Nephron (organoid): ENCODE measurements around the gene SCTR.

ENCODE experiments used
- H3K27ac Mint-ChIP-seq, 3 experiments: 2 replicates each; pipeline ENCODE4 v1.8.0; 2020; ENCODE audit warnings: mixed read lengths in 3 of 3, mild to moderate bottlenecking in 2 of 3, moderate library complexity in 1 of 3
- H3K27me3 Mint-ChIP-seq: 2 replicates; pipeline ENCODE4 v1.8.0; 2021; ENCODE audit warnings: low read depth, mild to moderate bottlenecking, moderate library complexity, mixed read lengths
- H3K36me3 Mint-ChIP-seq: 2 replicates; pipeline ENCODE4 v1.8.0; 2020; ENCODE audit warnings: low read depth, mixed read lengths
- H3K4me1 Mint-ChIP-seq: 2 replicates; pipeline ENCODE4 v1.8.0; 2020; ENCODE audit warnings: mixed read lengths
- H3K4me3 Mint-ChIP-seq, 3 experiments: 2 replicates each; pipeline ENCODE4 v1.8.0; 2020; ENCODE audit warnings: mild to moderate bottlenecking in 3 of 3, mixed read lengths in 3 of 3, moderate library complexity in 2 of 3
- H3K9me3 Mint-ChIP-seq: 2 replicates; pipeline ENCODE4 v1.8.0; 2020; ENCODE audit warnings: mixed read lengths
- TF ChIP-seq, protein P1 (sequence below), 3 experiments: fragments of 200-600 bp; sonication (generic); IDR thresholded peaks; one replicate each; pipeline ENCODE4 v1.5.0; 2021; ENCODE audit warnings: antibody characterized with exemption in 3 of 3; ENCODE audit not compliant: unreplicated experiment in 3 of 3

Gene SCTR

GRCh38 chr2:119393971-119394748 lies 130.1 kb downstream of the SCTR start:
- Mint-ChIP-seq H3K4me1 (peaks cover 13% of the 10 kb centered on the region), H3K9me3 (no peaks in the 10 kb centered on the region), H3K4me3 (no peak overlapping the region), H3K27me3 (peaks cover 6% of the 10 kb centered on the region), H3K27ac (no peak overlapping the region), H3K36me3 (no peaks in the 10 kb centered on the region)
- TF ChIP-seq, protein P1, sequence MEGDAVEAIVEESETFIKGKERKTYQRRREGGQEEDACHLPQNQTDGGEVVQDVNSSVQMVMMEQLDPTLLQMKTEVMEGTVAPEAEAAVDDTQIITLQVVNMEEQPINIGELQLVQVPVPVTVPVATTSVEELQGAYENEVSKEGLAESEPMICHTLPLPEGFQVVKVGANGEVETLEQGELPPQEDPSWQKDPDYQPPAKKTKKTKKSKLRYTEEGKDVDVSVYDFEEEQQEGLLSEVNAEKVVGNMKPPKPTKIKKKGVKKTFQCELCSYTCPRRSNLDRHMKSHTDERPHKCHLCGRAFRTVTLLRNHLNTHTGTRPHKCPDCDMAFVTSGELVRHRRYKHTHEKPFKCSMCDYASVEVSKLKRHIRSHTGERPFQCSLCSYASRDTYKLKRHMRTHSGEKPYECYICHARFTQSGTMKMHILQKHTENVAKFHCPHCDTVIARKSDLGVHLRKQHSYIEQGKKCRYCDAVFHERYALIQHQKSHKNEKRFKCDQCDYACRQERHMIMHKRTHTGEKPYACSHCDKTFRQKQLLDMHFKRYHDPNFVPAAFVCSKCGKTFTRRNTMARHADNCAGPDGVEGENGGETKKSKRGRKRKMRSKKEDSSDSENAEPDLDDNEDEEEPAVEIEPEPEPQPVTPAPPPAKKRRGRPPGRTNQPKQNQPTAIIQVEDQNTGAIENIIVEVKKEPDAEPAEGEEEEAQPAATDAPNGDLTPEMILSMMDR (IDR thresholded peaks at IDR 0.05; ENCODE audit: unreplicated experiment in 3 of 3) = no peak
